GM18870 (cell line): ENCODE results near the gene SCAF1.
A peak's percentile ranks its signal among the peaks of the same experiment; 100 is the strongest.

Experiments used
- ATAC-seq: cut with Tn5 transposase; IDR thresholded peaks from one replicate; pipeline ENCODE4 v1.9.1; 2021; ENCODE audit warnings: moderate library complexity; ENCODE audit not compliant: unreplicated experiment

SCAF1 gene

GRCh38 chr19:49664171-49665035 lies 22.4 kb downstream of the SCAF1 start:
- ATAC-seq, result no peak

- no peak for ATAC-seq
These were observed 23.0 kb downstream of the SCAF1 start for GRCh38 chr19:49665036-49665350.

- ATAC-seq, result peak; percentile 68
These were observed 23.5 kb downstream of the SCAF1 start, which contains the start of the genes BCL2L12 and IRF3 for GRCh38 chr19:49665351-49666119. TSS of gene BCL2L12 (plus strand) at chr19:49665933. CDS start at chr19:49666693, 760 bp downstream. TSS of gene IRF3 (minus strand) at chr19:49665857. CDS start at chr19:49664838, 1,019 bp downstream.

DNA sequence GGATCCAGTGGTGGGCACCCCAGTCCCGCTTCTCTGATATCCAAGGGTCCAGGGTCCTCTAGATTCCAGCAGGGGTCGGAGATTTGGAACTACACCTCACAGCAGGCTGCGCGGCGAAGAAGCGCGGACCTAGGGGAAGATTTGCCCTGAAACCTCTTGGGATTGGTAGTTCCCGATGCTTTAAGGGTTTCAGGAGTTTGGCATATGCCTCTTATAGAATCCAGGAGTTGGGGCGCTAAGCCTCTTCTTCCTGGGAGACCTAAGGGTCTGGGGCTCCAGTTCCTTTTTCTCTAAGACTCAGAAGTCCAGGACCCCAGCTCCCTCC lies 24.1 kb downstream of the SCAF1 start:
- no peak for ATAC-seq

- no peak for ATAC-seq
These were observed 25.5 kb downstream of the SCAF1 start for GRCh38 chr19:49667473-49667872.

GRCh38 chr19:49669516-49669915 lies 27.5 kb downstream of the SCAF1 start:
- ATAC-seq, result no peak

DNA sequence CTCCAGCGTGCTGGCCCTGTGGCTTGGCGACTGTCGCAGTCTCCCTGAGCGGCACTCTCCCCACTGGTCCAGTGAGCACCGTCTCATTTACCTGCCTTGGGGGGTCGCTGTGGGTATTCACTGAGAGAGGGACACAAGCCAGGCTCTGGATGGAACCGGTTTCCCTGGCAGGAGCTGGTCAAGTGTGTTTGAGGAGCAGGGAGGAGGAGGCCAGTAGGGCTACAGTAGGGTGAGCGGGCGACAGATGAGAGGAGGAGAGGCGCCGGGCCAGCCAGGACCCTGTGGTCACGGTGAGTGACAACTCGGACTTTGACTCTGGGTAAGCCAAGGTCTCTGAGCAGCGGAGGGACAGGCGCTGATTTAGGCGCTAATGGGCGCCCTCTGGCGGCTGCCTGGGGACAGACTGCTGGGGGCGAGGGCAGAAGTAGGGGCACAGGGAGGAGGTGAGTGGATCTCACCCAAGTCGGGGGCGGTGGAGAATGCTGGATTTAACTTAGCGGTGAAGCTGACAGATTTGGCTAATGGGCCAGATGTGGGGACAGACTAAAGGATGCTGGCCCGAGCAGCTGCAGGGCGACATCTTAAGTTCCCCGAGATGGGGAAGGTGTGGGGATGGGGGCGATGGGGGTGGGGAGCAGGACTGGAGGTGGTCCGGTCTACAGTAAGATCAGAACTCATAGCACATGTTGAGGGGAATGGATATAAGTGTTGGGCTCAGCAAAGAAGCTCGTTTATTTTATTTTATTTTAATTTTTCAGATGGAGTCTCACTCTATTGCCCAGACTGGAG lies 30.3 kb downstream of the SCAF1 start:
- no peak for ATAC-seq

DNA sequence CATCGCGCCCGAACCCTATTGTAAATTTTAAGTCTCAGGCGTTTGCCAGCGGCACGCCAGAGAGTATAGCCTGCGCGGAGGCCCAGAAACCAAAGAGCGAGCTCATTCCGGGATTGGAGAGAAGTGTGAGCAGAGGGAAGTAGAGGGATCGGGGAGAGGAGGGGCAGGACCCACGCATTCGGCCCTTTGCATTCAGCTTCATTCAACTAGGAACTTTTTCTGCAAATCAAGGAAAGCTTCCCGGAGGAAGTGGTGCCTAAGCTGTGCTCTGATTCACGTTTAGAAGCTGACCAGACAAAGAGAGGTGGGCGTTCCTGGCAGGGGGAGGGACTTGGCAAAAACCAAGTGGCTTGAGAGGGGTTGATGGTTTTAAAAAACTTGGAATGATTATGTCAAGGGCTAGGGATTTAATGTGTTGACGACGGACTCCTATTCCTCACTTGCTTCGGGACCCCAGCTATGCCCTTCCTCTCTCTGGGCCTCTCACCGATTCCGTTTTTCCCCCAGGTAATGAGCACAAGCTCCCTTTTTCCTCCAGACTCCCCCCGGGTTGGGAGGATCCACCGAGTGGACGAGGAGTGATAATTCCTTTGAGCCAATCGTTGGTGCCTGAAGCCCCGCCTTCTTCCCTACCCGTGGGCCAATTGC lies 34.3 kb downstream of the SCAF1 start:
- ATAC-seq, result peak; percentile 28

GRCh38 chr19:49676784-49677230 lies 34.8 kb downstream of the SCAF1 start:
- ATAC-seq, result peak; percentile 64

GRCh38 chr19:49677231-49677900 lies 35.4 kb downstream of the SCAF1 start, which contains the start of gene PRMT1:
TSS of gene PRMT1 (plus strand) at chr19:49677271. CDS start at chr19:49677281, 10 bp downstream.
- no peak for ATAC-seq

DNA sequence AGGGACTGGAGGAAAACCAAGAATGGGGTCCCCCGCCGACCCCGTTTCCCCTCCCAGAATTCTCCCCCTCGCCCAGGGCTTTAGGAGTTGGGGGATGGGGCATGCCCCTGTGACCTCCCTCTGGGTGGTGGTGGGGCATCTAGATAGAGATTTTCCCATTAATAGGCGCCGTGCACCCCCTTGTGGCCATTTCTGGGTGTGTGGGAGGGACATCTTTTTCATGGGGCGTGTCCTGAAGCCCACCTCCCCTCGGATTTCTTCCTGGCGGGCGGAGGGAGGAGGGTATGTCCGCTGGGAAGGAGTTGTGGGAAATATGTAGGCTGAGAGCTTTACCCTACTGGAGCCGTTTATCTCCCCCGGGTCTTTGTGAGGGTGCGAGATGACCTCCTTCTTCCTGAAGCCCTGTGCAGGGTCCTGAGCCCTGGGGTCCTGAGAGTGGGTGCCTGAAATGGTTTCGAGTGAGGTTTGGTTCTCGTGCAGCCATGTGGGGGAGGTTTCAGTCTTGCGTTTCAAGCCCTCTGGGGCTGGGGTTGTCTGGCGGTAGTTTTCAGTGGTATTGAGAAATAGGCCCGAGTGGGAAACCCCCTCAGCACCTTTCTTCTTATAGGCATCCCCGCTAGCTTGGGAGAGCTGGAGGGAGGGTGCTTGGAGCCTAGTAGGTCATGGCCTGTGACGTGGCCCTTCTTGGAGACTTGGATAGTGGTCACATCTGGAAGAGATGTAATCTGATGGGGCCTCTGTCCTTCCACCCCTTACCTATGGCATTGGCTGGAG lies 36.1 kb downstream of the SCAF1 start:
- no peak for ATAC-seq

DNA sequence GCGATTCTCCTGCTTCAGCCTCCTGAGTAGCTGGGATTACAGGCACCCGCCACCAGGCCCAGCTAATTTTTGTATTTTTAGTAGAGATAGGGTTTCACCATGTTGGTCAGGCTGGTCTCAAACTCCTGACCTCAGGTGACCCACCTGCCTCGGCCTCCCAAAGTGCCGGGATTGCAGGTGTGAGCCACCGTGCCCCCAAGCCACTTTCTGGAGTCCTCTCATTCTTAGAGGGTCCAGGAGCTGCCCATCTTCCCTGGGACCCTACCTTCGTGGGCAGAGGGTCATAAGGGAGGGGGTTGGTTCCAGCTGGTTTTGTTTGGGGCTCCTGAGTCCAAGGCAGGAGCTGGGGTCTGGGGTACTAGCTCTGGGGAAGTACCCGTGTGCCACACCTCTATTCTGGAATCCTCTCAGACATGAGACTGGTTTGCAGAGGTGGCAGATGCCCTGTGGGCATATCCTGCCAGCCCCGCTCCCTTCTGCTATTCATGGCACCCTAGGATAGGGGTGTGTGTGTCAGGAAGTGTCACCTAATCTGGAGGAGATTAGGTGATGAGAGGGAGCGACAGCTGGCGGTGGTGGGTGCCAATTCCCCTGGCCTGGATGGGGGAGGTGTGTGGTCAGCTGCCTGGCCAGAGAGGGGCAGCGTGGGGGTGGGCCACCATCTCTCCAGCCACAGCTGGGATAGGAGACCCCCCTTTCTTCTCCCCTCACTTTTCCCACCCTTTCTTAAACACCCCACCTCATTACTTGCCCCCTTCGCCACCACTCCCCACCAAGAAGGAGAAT lies 37.2 kb downstream of the SCAF1 start:
- ATAC-seq, result no peak

DNA sequence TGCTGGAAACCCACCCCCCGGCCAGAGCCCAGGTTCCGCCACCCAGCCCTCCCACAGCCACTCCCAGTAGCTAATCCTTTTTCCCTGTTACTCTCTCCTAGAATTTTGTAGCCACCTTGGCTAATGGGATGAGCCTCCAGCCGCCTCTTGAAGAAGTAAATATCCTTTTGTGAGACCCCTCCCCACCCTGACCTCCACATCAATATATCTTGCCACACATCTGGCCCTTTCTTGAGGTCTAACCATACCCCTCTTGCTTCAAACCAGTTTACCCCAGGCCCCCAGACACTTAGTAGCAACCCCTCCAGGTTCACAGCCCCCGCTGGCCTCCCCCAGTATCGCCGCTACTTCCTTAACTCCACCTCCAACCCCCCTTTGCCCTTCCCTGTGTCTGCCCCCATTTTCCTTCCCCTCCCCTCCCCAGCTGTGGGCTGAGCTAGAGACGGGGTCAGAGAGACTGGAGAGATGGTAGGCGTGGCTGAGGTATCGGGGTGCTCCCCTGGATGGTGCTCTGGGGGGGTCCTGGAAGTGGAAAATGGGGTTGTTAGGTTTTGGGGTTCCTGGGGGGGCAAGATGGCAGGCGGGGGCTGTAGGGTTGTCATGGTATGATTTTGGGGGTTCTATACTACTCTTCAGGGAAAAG lies 37.9 kb downstream of the SCAF1 start:
- no peak for ATAC-seq

DNA sequence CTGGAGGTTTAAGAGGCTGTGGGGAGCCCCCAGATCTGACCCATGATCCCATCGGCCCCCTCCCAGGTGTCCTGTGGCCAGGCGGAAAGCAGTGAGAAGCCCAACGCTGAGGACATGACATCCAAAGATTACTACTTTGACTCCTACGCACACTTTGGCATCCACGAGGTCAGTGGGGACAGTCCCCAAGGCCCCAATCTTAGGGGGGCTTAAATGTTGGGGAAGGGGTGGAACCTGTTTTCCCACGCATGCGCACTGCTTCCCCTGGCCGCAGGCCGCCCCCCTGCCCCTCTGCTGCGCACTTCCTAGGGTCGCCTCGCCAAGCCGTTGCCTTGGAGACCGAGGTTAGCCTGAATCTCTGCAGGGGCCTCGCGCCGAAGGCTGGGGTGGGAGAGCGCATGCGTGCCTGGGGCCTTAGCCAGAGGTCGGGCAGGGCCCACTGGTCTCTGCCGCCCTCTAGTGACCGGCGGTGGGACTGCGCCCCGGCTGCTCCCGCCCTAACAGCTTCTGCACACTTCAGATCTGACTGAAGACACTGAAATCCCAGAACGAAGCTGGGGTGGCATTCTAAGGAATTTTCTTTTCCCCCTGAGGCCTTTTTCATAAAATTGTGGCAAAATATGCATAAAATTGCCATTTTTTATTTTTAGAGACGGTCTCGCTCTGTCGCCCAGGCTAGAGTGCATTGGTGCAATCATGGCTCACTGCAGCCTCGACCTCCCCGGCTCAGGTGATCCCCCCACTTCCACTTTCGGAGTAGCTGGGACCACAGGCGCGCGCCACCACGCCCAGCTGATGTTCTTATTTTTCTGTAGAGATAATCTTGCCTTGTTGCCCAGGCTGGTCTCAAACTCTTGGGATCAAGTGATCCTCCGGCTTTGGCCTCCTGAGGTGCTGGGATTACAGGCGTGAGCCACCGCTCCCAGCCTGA lies 38.7 kb downstream of the SCAF1 start:
- ATAC-seq, result no peak

DNA sequence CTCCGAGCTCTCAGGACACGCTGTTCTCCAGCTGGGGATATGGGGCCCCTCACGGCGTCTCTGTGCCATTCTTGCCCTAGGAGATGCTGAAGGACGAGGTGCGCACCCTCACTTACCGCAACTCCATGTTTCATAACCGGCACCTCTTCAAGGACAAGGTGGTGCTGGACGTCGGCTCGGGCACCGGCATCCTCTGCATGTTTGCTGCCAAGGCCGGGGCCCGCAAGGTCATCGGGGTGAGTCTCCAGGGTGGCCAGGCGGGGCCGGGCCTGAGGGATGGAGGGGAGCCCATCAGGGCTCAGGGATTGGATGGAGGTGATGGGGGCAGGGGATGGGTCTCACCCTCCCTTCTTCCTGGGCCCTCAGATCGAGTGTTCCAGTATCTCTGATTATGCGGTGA lies 39.8 kb downstream of the SCAF1 start:
- ATAC-seq, result no peak

GRCh38 chr19:49682274-49682673 lies 40.3 kb downstream of the SCAF1 start:
- ATAC-seq, result no peak

DNA sequence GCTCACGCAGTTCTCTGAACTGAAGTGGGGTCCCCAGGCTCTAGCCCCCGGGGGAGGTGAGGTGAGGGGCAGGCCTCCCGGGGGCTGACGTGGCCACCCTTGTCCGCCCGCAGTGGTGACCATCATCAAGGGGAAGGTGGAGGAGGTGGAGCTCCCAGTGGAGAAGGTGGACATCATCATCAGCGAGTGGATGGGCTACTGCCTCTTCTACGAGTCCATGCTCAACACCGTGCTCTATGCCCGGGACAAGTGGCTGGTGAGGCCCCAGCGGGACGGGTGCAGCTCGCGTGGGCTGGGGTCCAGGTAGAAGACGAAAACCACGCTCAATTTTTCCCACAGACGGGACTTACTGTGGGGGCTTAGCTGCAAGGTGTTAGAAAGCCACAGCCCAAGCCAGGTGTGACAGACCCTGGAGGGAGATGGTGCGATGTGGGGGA lies 41.8 kb downstream of the SCAF1 start:
- no peak for ATAC-seq
